Keratinocyte (primary cell): ENCODE results near the gene ZFYVE21. TPM values are rescaled to one million over a fixed set of nuclear protein-coding genes. Genes with fewer than 3 reads are reported as not detected.

Source experiments
- DNase-seq: peaks from one replicate; pipeline ENCODE4 v3.0.0-alpha.2; 2011; ENCODE audit warnings: low read depth, missing footprints, low spot score
- FAIRE-seq: peaks from 2 replicates; lab custom pipeline; 2011; peaks lifted over from hg19 to GRCh38; lab: Jason Lieb, UNC
- H2AFZ ChIP-seq: 2 replicates; pipeline ENCODE4 v1.6.0; 2012; ENCODE audit warnings: low read length, control low read depth, inconsistent platforms; ENCODE audit not compliant: control insufficient read depth
- H3K27ac ChIP-seq: 2 replicates; pipeline ENCODE4 v1.5.1; 2011; ENCODE audit warnings: low read length; ENCODE audit not compliant: control insufficient read depth, insufficient read depth
- H3K27me3 ChIP-seq: 3 replicates; pipeline ENCODE4 v1.6.0; 2011; ENCODE audit warnings: low read length; ENCODE audit not compliant: control insufficient read depth, insufficient read depth; ENCODE audit errors: extremely low read depth
- H3K36me3 ChIP-seq, 2 experiments: 2 replicates in 1 of 2; 3 replicates in 1 of 2; pipeline ENCODE4 v1.5.1; 2011; ENCODE audit warnings: low read length in 2 of 2, mild to moderate bottlenecking in 1 of 2; ENCODE audit not compliant: control insufficient read depth in 2 of 2, insufficient read depth in 2 of 2; ENCODE audit errors: extremely low read depth in 1 of 2
- H3K4me1 ChIP-seq: 3 replicates; pipeline ENCODE4 v1.5.1; 2011; ENCODE audit warnings: low read length; ENCODE audit not compliant: control insufficient read depth, insufficient read depth; ENCODE audit errors: extremely low read depth
- H3K4me2 ChIP-seq: 3 replicates; pipeline ENCODE4 v1.6.0; 2011; ENCODE audit warnings: low read depth, low read length; ENCODE audit not compliant: control insufficient read depth, insufficient read depth; ENCODE audit errors: extremely low read depth
- H3K4me3 ChIP-seq, 3 experiments: fragments of 200-600 bp in 1 of 3; sonication (generic) in 1 of 3; 2 replicates in 2 of 3; 3 replicates in 1 of 3; pipeline ENCODE4 v1.5.1; 2011 to 2016; ENCODE audit warnings: low read length in 3 of 3, mild to moderate bottlenecking in 3 of 3, control low read depth in 2 of 3, inconsistent platforms in 1 of 3, low read depth in 1 of 3, mixed read lengths in 1 of 3, mixed run types in 1 of 3, moderate library complexity in 1 of 3; ENCODE audit not compliant: control insufficient read depth in 2 of 3, insufficient read depth in 2 of 3; ENCODE audit errors: extremely low read depth in 1 of 3
- H3K79me2 ChIP-seq: 2 replicates; pipeline ENCODE4 v1.6.0; 2012; ENCODE audit warnings: low read length; ENCODE audit not compliant: control insufficient read depth, insufficient read depth
- H3K9ac ChIP-seq: 3 replicates; pipeline ENCODE4 v1.6.0; 2011; ENCODE audit warnings: low read length; ENCODE audit not compliant: control insufficient read depth, insufficient read depth; ENCODE audit errors: extremely low read depth
- H3K9me1 ChIP-seq: 3 replicates; pipeline ENCODE4 v1.6.0; 2011; ENCODE audit warnings: low read length; ENCODE audit not compliant: control insufficient read depth, insufficient read depth; ENCODE audit errors: extremely low read depth
- H3K9me3 ChIP-seq: 2 replicates; pipeline ENCODE4 v1.5.1; 2012; ENCODE audit warnings: low read depth, low read length; ENCODE audit not compliant: control insufficient read depth
- H4K20me1 ChIP-seq: 3 replicates; pipeline ENCODE4 v1.6.0; 2011; ENCODE audit warnings: low read length; ENCODE audit not compliant: control insufficient read depth, insufficient read depth; ENCODE audit errors: extremely low read depth
- EZH2 ChIP-seq: IDR thresholded peaks from one replicate; pipeline ENCODE4 v1.6.1; 2012; ENCODE audit warnings: inconsistent platforms, mild to moderate bottlenecking, low read length, moderate library complexity
- dilution Hi-C: fragments of 300-500 bp; cut with MboI; formaldehyde crosslinking; loops from one replicate; pipeline ENCODE4 v1.7.0; 2020; ENCODE audit warnings: low sequenced_read_pairs; ENCODE audit not compliant: extremely low pct_ligation_motif_present
- polyA plus RNA-seq, 5 experiments: library from polyadenylated mRNA; depleted of rRNA in 3 of 5; stranded (reverse) in 3 of 5; stranded (forward) in 1 of 5; unstranded in 1 of 5; fragments of >200 nt; gene quantifications; 1 replicate in 1 of 5; 2 replicates in 3 of 5; 3 replicates in 1 of 5; pipeline versions ENCODE4 v1.2.1 to v1.2.3, GENCODE V29; 2011 to 2012; ENCODE audit warnings: missing spikeins in 2 of 5, low read depth in 1 of 5, low replicate concordance in 1 of 5
- TF ChIP-seq, protein P1 (sequence below), 3 experiments: IDR thresholded peaks in 1 of 3; conservative IDR thresholded peaks in 1 of 3; optimal IDR thresholded peaks in 1 of 3; 2 replicates in 2 of 3; 3 replicates in 1 of 3; pipeline versions ENCODE3 to v1.5.1; 2011; ENCODE audit warnings: low read length in 3 of 3, mild to moderate bottlenecking in 3 of 3, moderate library complexity in 2 of 3, control low read depth in 1 of 3, inconsistent platforms in 1 of 3; ENCODE audit not compliant: insufficient read depth in 2 of 3; ENCODE audit errors: extremely low read depth in 1 of 3

ZFYVE21 gene
- polyA plus RNA-seq, 1 donor (not counting 4 experiments of a cell fraction or from before 2014, with no cell fraction given) = 116 TPM

- H3K36me3 ChIP-seq = peaks cover 15 to 26% of the 10 kb centered on the region in 2 experiments
- H3K4me1 ChIP-seq = no peaks in the 10 kb centered on the region
- no peak overlapping the region for H2AFZ ChIP-seq
- H3K9me3 ChIP-seq = no peaks in the 10 kb centered on the region
- dilution Hi-C loops = no loop called here
- no peaks in the 10 kb centered on the region for H3K9me1 ChIP-seq
- H4K20me1 ChIP-seq = no peaks in the 10 kb centered on the region
- H3K4me2 ChIP-seq = no peak overlapping the region
- H3K9ac ChIP-seq = no peak overlapping the region
- DNase-seq (no peak), FAIRE-seq (no peak)
- H3K27ac ChIP-seq = no peak overlapping the region
- no peaks in the 10 kb centered on the region for H3K27me3 ChIP-seq
- no peak overlapping the region for H3K4me3 ChIP-seq
- TF ChIP-seq, protein P1, sequence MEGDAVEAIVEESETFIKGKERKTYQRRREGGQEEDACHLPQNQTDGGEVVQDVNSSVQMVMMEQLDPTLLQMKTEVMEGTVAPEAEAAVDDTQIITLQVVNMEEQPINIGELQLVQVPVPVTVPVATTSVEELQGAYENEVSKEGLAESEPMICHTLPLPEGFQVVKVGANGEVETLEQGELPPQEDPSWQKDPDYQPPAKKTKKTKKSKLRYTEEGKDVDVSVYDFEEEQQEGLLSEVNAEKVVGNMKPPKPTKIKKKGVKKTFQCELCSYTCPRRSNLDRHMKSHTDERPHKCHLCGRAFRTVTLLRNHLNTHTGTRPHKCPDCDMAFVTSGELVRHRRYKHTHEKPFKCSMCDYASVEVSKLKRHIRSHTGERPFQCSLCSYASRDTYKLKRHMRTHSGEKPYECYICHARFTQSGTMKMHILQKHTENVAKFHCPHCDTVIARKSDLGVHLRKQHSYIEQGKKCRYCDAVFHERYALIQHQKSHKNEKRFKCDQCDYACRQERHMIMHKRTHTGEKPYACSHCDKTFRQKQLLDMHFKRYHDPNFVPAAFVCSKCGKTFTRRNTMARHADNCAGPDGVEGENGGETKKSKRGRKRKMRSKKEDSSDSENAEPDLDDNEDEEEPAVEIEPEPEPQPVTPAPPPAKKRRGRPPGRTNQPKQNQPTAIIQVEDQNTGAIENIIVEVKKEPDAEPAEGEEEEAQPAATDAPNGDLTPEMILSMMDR (optimal IDR thresholded peaks at IDR 0.05 in 1 of 3, IDR thresholded peaks at IDR 0.05 in 1 of 3, conservative IDR thresholded peaks at IDR 0.05 in 1 of 3; ENCODE audit: extremely low read depth in 1 of 3, insufficient read depth in 2 of 3, low read length in 3 of 3) = no peak
- TF ChIP-seq EZH2 = no peak
- H3K79me2 ChIP-seq = no peaks in the 10 kb centered on the region
Measured at GRCh38 chr14:103748534-103748857, 32.9 kb downstream of the ZFYVE21 start.

DNA sequence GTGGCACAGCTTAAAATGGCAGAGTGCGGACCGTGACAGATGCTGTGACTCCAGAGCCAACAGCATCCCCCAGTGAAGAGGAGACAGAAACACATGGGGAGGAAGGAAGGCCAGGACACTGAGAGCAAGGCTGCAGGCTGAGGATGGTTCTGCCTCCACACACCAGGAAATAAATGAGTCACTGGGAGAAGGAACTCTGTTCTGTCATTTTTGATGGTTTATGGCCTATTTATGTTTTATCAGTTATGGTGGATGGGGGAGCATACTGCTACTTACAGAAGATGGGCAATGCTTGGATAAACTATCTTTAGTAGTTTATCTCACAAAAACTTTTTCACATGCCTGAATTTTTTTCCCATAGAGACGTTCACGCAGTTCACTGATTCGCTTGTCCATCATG is 33.8 kb downstream of the ZFYVE21 start:
- Histone ChIP-seq H3K4me2 (no peak overlapping the region), H3K9me3 (no peaks in the 10 kb centered on the region), H3K9me1 (no peaks in the 10 kb centered on the region), H2AFZ (no peak overlapping the region), H3K9ac (no peak overlapping the region), H4K20me1 (no peaks in the 10 kb centered on the region), H3K4me1 (no peaks in the 10 kb centered on the region), H3K27me3 (no peaks in the 10 kb centered on the region), H3K4me3 (no peak overlapping the region), H3K27ac (no peak overlapping the region), H3K36me3 (peaks cover 15 to 26% of the 10 kb centered on the region in 2 experiments), H3K79me2 (no peaks in the 10 kb centered on the region)
- dilution Hi-C loops = no loop called here
- no peak for TF ChIP-seq EZH2
- TF ChIP-seq, protein P1 (optimal IDR thresholded peaks at IDR 0.05 in 1 of 3, IDR thresholded peaks at IDR 0.05 in 1 of 3, conservative IDR thresholded peaks at IDR 0.05 in 1 of 3; ENCODE audit: extremely low read depth in 1 of 3, insufficient read depth in 2 of 3, low read length in 3 of 3) = no peak
- DNase-seq = no peak
- FAIRE-seq = no peak
